HCT116 (cell line): ENCODE data around the gene HDAC2. TPM values are rescaled to one million over a fixed set of nuclear protein-coding genes. Genes with fewer than 3 reads are reported as not detected.

ENCODE experiments used
- ATAC-seq: fragments of 200-7000 bp; cut with Tn5 transposase; 2 replicates; pipeline ENCODE4 v1.9.1; 2020; ENCODE audit warnings: mild to moderate bottlenecking, moderate library complexity
- BruUV-seq: library from RNA; stranded (reverse); fragments of 400-500 nt; replicated peaks from 2 replicates; lab custom pipeline; 2021; lab: Mats Ljungman, UMichigan
- CTCF ChIA-PET: fragments of 300-600 bp; sonication (Branson Sonifier 250); formaldehyde crosslinking; loops from one replicate; lab custom pipeline; 2021; ENCODE audit warnings: antibody characterized with exemption; lab: Charles Lee
- POLR2A ChIA-PET: fragments of 300-600, 350-600 bp; sonication (Branson Sonifier 250); formaldehyde crosslinking; loops from one replicate; lab custom pipeline; 2021; ENCODE audit warnings: antibody characterized with exemption; lab: Charles Lee
- RAD21 ChIA-PET, 2 experiments: fragments of 300-600 bp; sonication (Branson Sonifier 250); formaldehyde crosslinking; loops; one replicate each; lab custom pipeline; 2023; ENCODE audit warnings: low total read pairs in 2 of 2; ENCODE audit not compliant: uncharacterized antibody in 2 of 2, unreplicated experiment in 2 of 2, low non-redundant PET in 1 of 2; lab: Charles Lee
- DNase-seq: peaks from one replicate; pipeline ENCODE4 v3.0.0-alpha.2; 2010; ENCODE audit warnings: low read depth, low spot score
- H2AFZ ChIP-seq: fragments of 200-600 bp; shearing (Covaris generic), sonication (generic); 2 replicates; pipeline ENCODE4 v1.6.1; 2017; ENCODE audit warnings: low read depth, mixed run types, mixed read lengths, antibody characterized with exemption, low read length; ENCODE audit not compliant: poor library complexity, severe bottlenecking
- H3K27ac ChIP-seq: 2 replicates; pipeline ENCODE4 v1.5.1; 2012; ENCODE audit warnings: low read depth, low read length
- H3K27me3 ChIP-seq: fragments of 200-600 bp; sonication (generic); 2 replicates; pipeline ENCODE4 v1.6.1; 2016; ENCODE audit warnings: mixed run types, low read length, mixed read lengths; ENCODE audit not compliant: insufficient read depth
- H3K36me3 ChIP-seq, 2 experiments: fragments of 200-500 bp in 1 of 2; fragments of 200-600 bp in 1 of 2; sonication (Bioruptor generic) in 1 of 2; sonication (generic) in 1 of 2; 2 replicates each; pipeline versions ENCODE4 v1.5.1 to v1.6.1; 2014 to 2016; ENCODE audit warnings: low read length in 2 of 2, inconsistent platforms in 1 of 2, mixed read lengths in 1 of 2, mixed run types in 1 of 2; ENCODE audit not compliant: insufficient read depth in 2 of 2, control insufficient read depth in 1 of 2
- H3K4me1 ChIP-seq, 2 experiments: fragments of 200-600 bp in 1 of 2; sonication (generic) in 1 of 2; 2 replicates each; pipeline versions ENCODE4 v1.5.1 to v1.6.1; 2012 to 2017; ENCODE audit warnings: low read length in 2 of 2, inconsistent platforms in 1 of 2, mild to moderate bottlenecking in 1 of 2, mixed read lengths in 1 of 2, mixed run types in 1 of 2, moderate library complexity in 1 of 2; ENCODE audit not compliant: insufficient read depth in 2 of 2, control insufficient read depth in 1 of 2
- H3K4me2 ChIP-seq: fragments of 200-600 bp; sonication (generic); 2 replicates; pipeline ENCODE4 v1.6.1; 2017; ENCODE audit warnings: mixed run types, low read length, mixed read lengths
- H3K4me3 ChIP-seq, 2 experiments: fragments of 200-600 bp in 1 of 2; sonication (generic) in 1 of 2; replicated peaks in 1 of 2; 2 replicates each; pipeline ENCODE4 v1.5.1; 2011 to 2016; ENCODE audit warnings: low read length in 2 of 2, control low read depth in 1 of 2, low read depth in 1 of 2, mild to moderate bottlenecking in 1 of 2, mixed read lengths in 1 of 2, mixed run types in 1 of 2
- H3K79me2 ChIP-seq: fragments of 200-600 bp; sonication (generic); 2 replicates; pipeline ENCODE4 v1.6.1; 2017; ENCODE audit warnings: mild to moderate bottlenecking, mixed run types, low read length, moderate library complexity, mixed read lengths; ENCODE audit not compliant: insufficient read depth
- H3K9ac ChIP-seq: fragments of 200-600 bp; sonication (generic); 2 replicates; pipeline ENCODE4 v1.6.1; 2016; ENCODE audit warnings: low read length, mixed read lengths
- H3K9me2 ChIP-seq: fragments of 200-600 bp; sonication (generic), shearing (Covaris generic); 2 replicates; pipeline ENCODE4 v1.6.1; 2017; ENCODE audit warnings: mixed run types, mild to moderate bottlenecking, moderate library complexity; ENCODE audit not compliant: insufficient read depth
- H3K9me3 ChIP-seq, 2 experiments: fragments of 200-500 bp in 1 of 2; fragments of 200-600 bp in 1 of 2; sonication (Bioruptor generic) in 1 of 2; sonication (generic) in 1 of 2; 2 replicates each; pipeline ENCODE4 v1.6.1; 2014 to 2017; ENCODE audit warnings: low read length in 2 of 2, mixed read lengths in 2 of 2, inconsistent platforms in 1 of 2, low read depth in 1 of 2, mild to moderate bottlenecking in 1 of 2, mixed run types in 1 of 2, moderate library complexity in 1 of 2; ENCODE audit not compliant: control insufficient read depth in 1 of 2, insufficient read depth in 1 of 2
- H4K20me1 ChIP-seq: fragments of 200-600 bp; sonication (generic), shearing (Covaris generic); 2 replicates; pipeline ENCODE4 v1.6.1; 2017; ENCODE audit warnings: mixed run types, mild to moderate bottlenecking, moderate library complexity; ENCODE audit not compliant: insufficient read depth
- CEBPB ChIP-seq: IDR thresholded peaks from 2 replicates; pipeline ENCODE4 v1.6.1; 2012; ENCODE audit warnings: low read depth
- EZH2phosphoT487 ChIP-seq: fragments of 200-600 bp; IDR thresholded peaks from 2 replicates; pipeline ENCODE4 v1.6.1; 2018; ENCODE audit warnings: antibody characterized with exemption, borderline replicate concordance
- FOSL1 ChIP-seq: IDR thresholded peaks from 2 replicates; pipeline ENCODE4 v1.6.1; 2012; ENCODE audit warnings: low read depth
- POLR2A ChIP-seq: IDR thresholded peaks from 2 replicates; pipeline ENCODE4 v1.7.0; 2011; ENCODE audit warnings: borderline replicate concordance; ENCODE audit not compliant: insufficient read depth, insufficient read length; ENCODE audit errors: extremely low read depth
- POLR2AphosphoS5 ChIP-seq: IDR thresholded peaks from 2 replicates; pipeline ENCODE4 v1.6.1; 2011; ENCODE audit warnings: mild to moderate bottlenecking, low read depth, low read length, moderate library complexity
- RAD21 ChIP-seq: IDR thresholded peaks from 2 replicates; pipeline ENCODE4 v1.6.1; 2012; ENCODE audit warnings: low read depth, mild to moderate bottlenecking
- intact Hi-C: fragments of 100-400 bp; cut with micrococcal nuclease; formaldehyde crosslinking; loops from 2 replicates; pipeline ENCODE4 v1.10.0; 2022
- total RNA-seq: library from RNA; stranded (reverse); gene quantifications from one replicate; pipeline ENCODE4 v1.2.1, GENCODE V29; 2021; ENCODE audit not compliant: unreplicated experiment
- TF ChIP-seq, protein P1 (sequence below): IDR thresholded peaks from 2 replicates; pipeline ENCODE4 v1.6.1; 2011; ENCODE audit warnings: mild to moderate bottlenecking, low read length, moderate library complexity; ENCODE audit not compliant: insufficient replicate concordance; ENCODE audit errors: extremely low read depth
- TF ChIP-seq, protein P2 (sequence below), 3 experiments: fragments of 200-600 bp in 1 of 3; sonication (generic) in 1 of 3; IDR thresholded peaks in 2 of 3; conservative IDR thresholded peaks in 1 of 3; 2 replicates each; pipeline ENCODE4 v1.5.1; 2012 to 2017; ENCODE audit warnings: low read depth in 2 of 3, low read length in 2 of 3, antibody characterized with exemption in 1 of 3, borderline replicate concordance in 1 of 3, control low read depth in 1 of 3, mild to moderate bottlenecking in 1 of 3, mixed read lengths in 1 of 3, mixed run types in 1 of 3, moderate library complexity in 1 of 3; ENCODE audit not compliant: insufficient read depth in 1 of 3

HDAC2 gene
- total RNA-seq, 1 experiment from 2014 or later, result 153 TPM

DNA sequence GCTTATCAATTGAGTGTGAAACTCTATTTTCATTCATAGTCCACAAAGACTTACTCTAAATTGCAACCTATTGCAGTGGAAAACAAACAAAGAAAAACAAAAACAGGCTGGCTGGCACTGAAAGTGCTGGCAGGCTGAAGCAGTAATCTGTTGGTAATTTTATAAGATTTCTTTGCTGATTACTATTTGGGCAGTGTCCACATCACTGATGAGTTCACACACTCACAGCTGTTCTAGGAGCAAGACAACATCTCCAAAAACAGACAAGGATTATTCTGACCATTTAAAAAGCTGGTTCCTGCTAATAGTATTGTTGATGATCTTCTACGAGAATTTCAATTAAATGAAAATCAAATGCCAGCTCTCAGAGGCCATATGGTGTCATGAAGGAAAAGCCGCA is 86.9 kb downstream of the HDAC2 start:
- Histone ChIP-seq H3K9ac (no peak overlapping the region), H4K20me1 (no peaks in the 10 kb centered on the region), H3K9me2 (no peaks in the 10 kb centered on the region), H3K4me3 (no peak overlapping the region), H3K27ac (no peak overlapping the region), H3K79me2 (no peaks in the 10 kb centered on the region), H3K4me1 (peaks cover 0 to 9% of the 10 kb centered on the region in 2 experiments; a peak in 2 of 4 replicates), H3K27me3 (no peaks in the 10 kb centered on the region), H3K36me3 (no peaks in the 10 kb centered on the region), H3K9me3 (no peaks in the 10 kb centered on the region), H3K4me2 (no peak overlapping the region), H2AFZ (no peak overlapping the region)
- ChIA-PET CTCF (no interaction called here), POLR2A (no interaction called here), RAD21 (no interaction called here)
- intact Hi-C loops, result no loop called here
- ATAC-seq, result no peak
- no TSS peak for BruUV-seq
- no peak for TF ChIP-seq EZH2phosphoT487
- TF ChIP-seq RAD21, result no peak
- TF ChIP-seq CEBPB, result no peak
- TF ChIP-seq, protein P1, sequence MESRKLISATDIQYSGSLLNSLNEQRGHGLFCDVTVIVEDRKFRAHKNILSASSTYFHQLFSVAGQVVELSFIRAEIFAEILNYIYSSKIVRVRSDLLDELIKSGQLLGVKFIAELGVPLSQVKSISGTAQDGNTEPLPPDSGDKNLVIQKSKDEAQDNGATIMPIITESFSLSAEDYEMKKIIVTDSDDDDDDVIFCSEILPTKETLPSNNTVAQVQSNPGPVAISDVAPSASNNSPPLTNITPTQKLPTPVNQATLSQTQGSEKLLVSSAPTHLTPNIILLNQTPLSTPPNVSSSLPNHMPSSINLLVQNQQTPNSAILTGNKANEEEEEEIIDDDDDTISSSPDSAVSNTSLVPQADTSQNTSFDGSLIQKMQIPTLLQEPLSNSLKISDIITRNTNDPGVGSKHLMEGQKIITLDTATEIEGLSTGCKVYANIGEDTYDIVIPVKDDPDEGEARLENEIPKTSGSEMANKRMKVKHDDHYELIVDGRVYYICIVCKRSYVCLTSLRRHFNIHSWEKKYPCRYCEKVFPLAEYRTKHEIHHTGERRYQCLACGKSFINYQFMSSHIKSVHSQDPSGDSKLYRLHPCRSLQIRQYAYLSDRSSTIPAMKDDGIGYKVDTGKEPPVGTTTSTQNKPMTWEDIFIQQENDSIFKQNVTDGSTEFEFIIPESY, result no peak
- TF ChIP-seq POLR2A, result no peak
- no peak for TF ChIP-seq POLR2AphosphoS5
- TF ChIP-seq FOSL1, result no peak
- TF ChIP-seq, protein P2, sequence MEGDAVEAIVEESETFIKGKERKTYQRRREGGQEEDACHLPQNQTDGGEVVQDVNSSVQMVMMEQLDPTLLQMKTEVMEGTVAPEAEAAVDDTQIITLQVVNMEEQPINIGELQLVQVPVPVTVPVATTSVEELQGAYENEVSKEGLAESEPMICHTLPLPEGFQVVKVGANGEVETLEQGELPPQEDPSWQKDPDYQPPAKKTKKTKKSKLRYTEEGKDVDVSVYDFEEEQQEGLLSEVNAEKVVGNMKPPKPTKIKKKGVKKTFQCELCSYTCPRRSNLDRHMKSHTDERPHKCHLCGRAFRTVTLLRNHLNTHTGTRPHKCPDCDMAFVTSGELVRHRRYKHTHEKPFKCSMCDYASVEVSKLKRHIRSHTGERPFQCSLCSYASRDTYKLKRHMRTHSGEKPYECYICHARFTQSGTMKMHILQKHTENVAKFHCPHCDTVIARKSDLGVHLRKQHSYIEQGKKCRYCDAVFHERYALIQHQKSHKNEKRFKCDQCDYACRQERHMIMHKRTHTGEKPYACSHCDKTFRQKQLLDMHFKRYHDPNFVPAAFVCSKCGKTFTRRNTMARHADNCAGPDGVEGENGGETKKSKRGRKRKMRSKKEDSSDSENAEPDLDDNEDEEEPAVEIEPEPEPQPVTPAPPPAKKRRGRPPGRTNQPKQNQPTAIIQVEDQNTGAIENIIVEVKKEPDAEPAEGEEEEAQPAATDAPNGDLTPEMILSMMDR (IDR thresholded peaks at IDR 0.05 in 2 of 3, conservative IDR thresholded peaks at IDR 0.05 in 1 of 3; ENCODE audit: borderline replicate concordance in 1 of 3, insufficient read depth in 1 of 3, low read depth in 2 of 3, low read length in 2 of 3), result no peak
- DNase-seq, result no peak

Other genes starting within 250 kb of the HDAC2 start
- 25.7 TPM for gene MARCKS, start 113.8 kb downstream of the HDAC2 start, total RNA-seq